Stimulated activated CD8-positive, alpha-beta memory T cell treated with anti-CD3 and anti-CD28 coated beads, Interleukin-12 subunit alpha, Interleukin-12 subunit beta, amount 100 ng/mL, for 4 hours (primary cell): ENCODE data around the gene OR52B2.
"Not testable (repeated sequence)": the region's sequence is repeated elsewhere in the genome, so short reads cannot be mapped to it uniquely, and the experiment has no call there.

ENCODE experiments used
- DNase-seq: peaks from one replicate; pipeline ENCODE4 v3.0.0-alpha.2; 2020; ENCODE audit warnings: low read depth

OR52B2 gene

DNA sequence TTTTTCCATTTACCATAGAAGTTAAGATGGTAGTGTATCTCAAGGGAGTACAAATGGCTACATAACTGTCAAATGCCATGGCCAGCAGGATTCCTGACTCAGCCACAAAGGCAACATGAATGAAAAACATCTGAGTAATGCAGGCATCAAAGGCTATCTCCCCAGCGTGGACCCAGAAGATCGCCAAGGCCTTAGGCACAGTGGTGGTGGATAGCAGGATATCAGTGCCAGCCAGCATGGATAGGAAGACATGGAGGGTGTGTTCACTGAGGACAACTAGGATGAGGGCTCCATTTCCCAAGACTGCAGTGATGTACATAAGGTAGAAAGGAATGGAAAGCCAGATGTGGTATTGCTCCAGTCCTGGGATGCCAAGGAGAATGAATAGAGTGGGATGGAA lies 18.0 kb downstream of the OR52B2 start:
- DNase-seq = no peak

DNA sequence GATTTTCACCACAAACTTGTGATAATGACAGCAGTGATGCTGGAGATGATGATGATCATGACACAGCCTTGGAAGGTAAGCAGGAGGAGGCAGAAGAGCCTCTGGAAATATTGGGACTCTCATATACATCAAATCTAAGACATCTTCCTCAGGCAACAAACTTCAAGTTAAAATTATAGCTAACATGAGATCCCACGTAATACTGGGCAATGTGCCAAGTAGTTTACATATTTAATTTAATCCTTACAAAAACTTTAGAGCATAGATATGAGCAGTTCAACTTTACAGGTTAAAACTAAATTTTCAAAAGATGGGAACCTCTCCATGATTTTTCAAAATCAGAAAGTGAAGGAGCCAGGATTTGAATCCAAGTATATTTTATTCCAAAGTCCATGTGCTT lies 19.0 kb downstream of the OR52B2 start:
- DNase-seq = no peak

DNA sequence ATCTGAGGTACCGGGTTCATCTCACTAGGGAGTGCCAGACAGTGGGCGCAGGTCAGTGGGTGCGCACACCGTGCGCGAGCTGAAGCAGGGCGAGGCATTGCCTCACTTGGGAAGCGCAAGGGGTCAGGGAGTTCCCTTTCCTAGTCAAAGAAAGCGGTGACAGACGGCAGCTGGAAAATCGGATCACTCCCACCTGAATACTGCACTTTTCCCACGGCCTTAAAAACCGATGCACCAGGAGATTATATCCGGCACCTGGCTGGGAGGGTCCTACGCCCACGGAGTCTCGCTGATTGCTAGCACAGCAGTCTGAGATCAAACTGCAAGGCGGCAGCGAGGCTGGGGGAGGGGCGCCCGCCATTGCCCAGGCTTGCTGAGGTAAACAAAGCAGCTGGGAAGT lies 26.4 kb downstream of the OR52B2 start:
- not testable (repeated sequence) for DNase-seq

DNA sequence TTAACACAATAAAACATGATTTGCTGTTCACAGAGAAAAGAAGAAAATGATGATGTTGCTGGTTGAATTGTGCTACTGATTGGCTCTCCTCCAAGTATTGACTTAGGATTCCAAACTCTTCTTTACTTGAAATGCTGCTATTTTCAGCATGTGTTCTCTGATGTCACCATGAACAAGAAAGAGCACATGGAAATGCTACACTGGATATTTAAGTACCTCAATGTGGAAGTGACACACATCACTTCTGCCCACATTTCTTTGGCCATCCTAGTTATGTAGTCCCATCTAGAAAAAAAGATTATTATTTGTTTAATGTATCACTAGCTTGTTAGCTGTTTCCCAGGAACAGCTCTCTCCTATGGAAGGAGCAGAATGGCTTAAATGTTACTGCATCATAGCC lies 27.2 kb downstream of the OR52B2 start:
- DNase-seq = no peak

DNA sequence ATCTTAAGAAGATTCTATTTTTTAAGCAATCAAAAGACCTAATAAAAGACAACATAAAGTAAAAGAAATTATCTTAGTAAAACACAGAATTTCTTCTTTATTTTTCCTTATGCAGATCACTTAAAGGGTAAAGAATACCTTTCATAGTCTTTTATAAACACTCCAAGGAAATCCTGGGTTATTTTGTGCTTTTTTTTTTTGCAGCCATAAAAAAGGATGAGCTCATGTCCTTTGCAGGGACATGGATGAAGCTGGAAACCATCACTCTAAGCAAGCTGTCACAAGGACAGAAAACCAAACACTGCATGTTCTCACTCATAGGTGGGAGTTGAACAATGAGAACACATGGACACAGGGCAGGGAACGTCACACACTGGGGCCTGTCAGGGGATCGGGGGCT lies 34.2 kb downstream of the OR52B2 start:
- not testable (repeated sequence) for DNase-seq

DNA sequence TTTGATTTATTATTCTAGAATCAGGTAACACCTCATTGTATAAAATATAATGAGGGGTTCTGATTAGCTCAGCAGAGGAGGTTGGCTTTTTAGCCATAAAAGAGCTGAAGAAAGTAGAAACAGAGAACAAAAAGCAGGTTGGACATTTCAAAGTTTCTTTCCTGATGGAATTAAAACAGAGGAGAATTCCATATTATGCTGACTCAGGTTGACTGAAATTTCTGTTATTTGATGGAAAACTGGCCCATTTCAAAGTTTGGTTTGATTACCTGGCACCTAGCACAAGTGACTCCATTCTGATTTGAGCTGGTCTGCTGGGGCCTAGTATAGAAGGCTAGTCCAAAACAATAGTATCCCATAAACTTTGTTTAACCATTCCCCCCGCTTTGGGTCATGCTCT lies 37.7 kb downstream of the OR52B2 start:
- no peak for DNase-seq

DNA sequence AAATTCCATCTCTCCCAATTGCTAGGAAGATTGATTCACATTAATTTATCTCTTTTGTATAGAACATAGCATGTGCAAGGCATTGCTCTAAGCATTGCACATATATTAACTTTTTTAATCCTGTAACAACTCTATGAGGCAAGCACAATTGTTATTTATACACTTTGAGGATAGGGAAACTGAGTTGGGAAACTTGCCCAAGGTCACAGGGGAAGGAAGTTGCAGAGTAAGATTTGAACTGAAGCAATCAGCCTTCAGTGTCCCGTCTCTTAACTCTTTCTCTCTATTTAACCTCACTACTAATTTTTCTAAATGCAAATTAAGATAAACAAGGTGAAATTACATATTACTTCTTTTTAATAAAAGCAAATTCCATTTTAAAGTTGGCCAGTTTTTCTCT lies 40.5 kb downstream of the OR52B2 start:
- DNase-seq = no peak

DNA sequence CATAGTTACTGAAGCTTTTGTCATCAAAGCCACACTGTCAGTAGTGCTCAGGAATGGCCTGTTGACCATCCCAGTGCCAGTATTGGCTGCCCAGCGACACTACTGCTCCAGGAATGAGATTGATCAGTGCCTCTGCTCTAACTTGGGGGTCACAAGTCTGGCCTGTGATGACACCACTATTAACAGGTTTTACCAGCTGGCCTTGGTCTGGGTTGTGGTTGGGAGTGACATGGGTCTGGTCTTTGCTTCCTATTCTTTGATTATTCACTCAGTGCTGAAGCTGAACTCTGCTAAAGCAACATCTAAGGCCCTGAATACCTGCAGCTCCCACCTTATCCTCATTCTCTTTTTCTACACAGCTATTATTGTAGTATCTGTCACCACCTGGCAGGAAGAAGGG lies 41.1 kb downstream of the OR52B2 start:
- no peak for DNase-seq

DNA sequence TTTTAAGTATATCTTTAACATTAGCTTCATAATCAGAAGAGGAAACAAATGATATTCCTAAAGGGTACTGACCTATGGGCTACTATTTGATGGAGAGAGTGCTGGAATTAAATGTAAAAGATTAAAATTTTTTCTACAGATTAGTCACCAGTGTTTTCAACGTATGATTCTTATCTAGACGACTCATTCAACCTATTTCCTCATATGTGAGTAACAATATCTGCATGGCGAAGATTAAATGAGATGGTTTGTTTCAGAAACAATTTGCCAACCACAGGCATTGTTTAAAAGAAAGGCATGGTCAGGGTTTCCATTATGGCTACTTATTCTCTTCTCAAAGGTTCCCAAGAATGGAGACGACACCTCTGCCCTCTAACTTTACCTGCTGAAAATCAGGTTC lies 42.2 kb downstream of the OR52B2 start:
- no peak for DNase-seq

DNA sequence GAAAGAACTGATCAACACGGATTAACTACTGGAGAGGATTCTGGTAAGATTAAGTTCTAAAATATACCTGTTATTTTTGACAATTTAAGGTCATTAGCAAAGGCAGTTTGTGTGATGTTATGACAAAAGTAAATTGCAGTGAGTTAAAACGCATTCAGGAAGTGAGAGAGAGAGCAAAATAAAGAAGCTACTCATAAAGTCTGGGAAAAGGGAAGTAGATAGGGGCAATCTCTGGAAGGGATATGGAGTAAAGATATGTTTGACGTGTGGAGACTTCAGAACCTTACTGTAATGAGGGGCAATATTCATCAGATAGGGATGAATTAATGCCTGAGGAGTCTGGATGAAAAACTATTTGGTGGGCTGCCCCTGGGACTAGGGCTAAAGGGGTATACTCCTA lies 45.9 kb downstream of the OR52B2 start:
- DNase-seq = no peak
